Kidney epithelial cell (primary cell): Measurements from ENCODE around the gene ATP6V1F. TPM values are rescaled to one million over a fixed set of nuclear protein-coding genes. Genes with fewer than 3 reads are reported as not detected.

Experiments used
- DNase-seq: peaks from one replicate; pipeline ENCODE4 v3.0.0-alpha.2; 2010; ENCODE audit warnings: low read depth
- H3K27me3 ChIP-seq: 2 replicates; pipeline ENCODE4 v1.6.0; 2011; ENCODE audit warnings: low read length; ENCODE audit not compliant: control insufficient read depth, insufficient read depth
- H3K36me3 ChIP-seq: 2 replicates; pipeline ENCODE4 v1.5.1; 2011; ENCODE audit warnings: low read length; ENCODE audit not compliant: control insufficient read depth, insufficient read depth
- H3K4me3 ChIP-seq: 2 replicates; pipeline ENCODE4 v1.5.1; 2011; ENCODE audit warnings: low read depth, mild to moderate bottlenecking, control low read depth, low read length
- CTCF ChIP-seq: IDR thresholded peaks from 2 replicates; pipeline ENCODE4 v1.5.1; 2011; ENCODE audit warnings: mild to moderate bottlenecking, moderate library complexity, low read length, control low read depth, inconsistent platforms; ENCODE audit not compliant: insufficient read depth, poor library complexity, severe bottlenecking
- total RNA-seq: library from RNA; depleted of rRNA; stranded (reverse); fragments of >200 nt; gene quantifications from 2 replicates; pipeline ENCODE4 v1.2.3, GENCODE V29; 2015

The ATP6V1F gene
- total RNA-seq, 1 donor from 2014 or later: 225 TPM

DNA sequence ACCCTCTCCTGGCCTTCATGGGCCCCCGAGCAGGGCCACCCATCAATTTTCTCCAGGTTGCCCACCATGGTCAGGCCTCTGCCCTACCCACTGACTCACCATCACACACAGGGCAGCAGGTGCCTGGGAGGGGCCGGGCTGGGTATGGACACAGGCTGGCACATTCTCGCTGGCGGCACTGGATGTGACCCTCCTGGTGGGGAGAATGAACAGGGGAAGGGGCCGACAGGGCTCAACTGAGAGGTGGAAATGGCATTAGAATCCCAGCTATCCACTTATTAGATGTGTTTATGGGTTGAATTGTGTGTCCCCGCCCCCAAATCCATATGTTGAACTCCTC lies 31.4 kb downstream of the ATP6V1F start:
- H3K4me3 ChIP-seq: no peak overlapping the region
- TF ChIP-seq CTCF: no peak
- DNase-seq: no peak

DNA sequence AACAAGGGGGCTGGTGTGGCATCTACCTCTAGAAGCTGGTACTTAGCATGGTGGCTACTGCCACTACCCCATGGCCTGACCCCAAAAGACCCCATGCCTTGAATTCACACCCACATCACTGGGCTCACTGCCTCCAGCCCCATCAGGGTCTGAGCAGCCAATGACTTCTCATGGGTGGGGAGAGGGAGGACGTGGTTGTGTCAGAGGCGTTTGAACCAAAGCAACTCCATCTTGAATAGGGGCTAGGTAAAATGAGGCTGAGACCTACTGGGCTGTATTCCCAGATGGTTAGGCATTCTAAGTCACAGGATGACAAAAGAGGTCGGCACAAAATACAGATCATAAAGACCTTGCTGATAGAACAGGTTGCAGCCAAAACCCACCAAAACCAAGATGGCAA lies 32.7 kb downstream of the ATP6V1F start:
- no peak for DNase-seq
- Histone ChIP-seq H3K36me3 (no peaks in the 10 kb centered on the region), H3K27me3 (peaks cover 8% of the 10 kb centered on the region), H3K4me3 (no peak overlapping the region)
- TF ChIP-seq CTCF: no peak

More for the DNA sequence above, 31.4 kb downstream of the ATP6V1F start:
- no peaks in the 10 kb centered on the region for H3K36me3 ChIP-seq
- peaks cover 13% of the 10 kb centered on the region for H3K27me3 ChIP-seq

DNA sequence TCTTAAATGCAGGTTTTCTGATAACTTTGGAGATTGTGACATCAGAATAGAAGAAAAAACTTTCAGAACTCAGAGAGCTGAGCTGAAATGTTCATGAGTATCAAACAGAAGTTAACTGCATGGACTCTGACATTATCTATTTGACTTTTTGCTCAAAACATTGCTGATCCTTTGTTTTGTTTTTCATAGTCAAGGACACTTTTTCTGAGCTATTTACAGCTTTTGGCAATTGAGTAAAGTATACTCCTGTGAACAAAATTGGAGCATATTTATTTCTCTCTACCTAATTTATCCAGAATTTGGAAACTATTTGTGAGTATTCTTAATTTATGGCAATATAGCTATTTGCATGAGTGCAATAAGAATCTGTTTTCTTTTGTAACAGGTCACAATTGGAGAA lies 36.7 kb downstream of the ATP6V1F start:
- no peak overlapping the region for H3K4me3 ChIP-seq
- no peak for TF ChIP-seq CTCF
- H3K36me3 ChIP-seq: no peaks in the 10 kb centered on the region
- no peak for DNase-seq
- H3K27me3 ChIP-seq: no peaks in the 10 kb centered on the region

DNA sequence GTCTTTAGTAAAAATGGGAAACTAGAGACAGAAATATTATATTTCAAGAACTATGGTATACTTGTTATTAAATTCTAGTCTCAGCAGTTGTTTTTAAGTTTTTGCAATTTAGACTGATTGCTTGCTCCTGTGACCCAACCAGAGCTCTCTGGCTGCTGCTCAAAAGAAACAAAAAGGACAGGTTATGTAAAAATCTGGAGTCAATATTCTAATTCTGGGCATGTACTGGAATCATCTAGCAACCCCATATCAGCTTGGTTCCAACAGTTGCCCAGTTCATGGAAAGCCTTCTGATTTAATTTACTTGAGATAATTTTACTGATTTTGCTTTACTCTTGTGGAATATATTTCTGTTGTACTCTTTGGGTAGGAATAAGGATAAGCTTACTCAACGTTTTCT lies 37.6 kb downstream of the ATP6V1F start:
- DNase-seq: no peak

DNA sequence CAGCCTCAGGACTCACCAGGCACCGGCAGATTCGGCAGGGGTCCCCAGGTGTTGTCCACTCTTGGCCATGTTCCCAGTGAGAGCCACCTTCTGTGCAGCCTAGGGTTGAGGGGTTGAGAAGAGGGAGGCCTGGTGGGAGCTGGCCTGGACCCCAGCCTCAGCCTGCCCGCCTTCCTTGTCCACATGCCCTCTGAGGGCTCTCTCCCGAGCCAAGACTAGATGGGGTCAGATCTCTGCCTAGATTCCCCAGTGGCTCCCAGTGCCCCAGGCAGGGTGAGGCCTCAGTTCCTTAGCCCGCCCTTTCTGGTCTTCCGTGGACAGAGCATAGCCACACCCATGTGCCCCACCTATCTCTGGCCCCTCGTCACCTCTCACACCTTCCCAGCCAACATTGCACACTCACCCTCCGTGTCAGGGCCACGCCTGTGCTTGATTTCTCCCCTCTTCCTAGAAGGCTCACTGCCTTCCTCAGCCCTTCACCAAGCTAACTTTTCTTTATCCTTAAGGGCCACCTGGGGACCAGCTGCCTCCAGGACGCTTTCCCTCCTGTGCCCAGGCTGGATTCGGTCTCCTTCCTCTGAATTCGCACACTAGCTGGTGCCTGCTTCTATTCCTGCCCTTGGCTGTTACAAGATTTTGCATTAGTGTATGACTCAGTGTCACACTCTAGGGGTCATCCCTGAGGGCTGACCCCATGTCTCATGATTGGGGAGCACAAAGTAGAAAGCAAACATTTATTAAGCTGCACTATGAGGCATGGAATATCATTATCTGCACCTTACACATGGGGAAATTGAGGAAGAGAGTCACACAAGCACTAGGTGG lies 40.3 kb downstream of the ATP6V1F start:
- H3K36me3 ChIP-seq: no peaks in the 10 kb centered on the region
- no peaks in the 10 kb centered on the region for H3K27me3 ChIP-seq
- H3K4me3 ChIP-seq: no peak overlapping the region
- no peak for TF ChIP-seq CTCF
- no peak for DNase-seq

More for the DNA sequence above, 37.6 kb downstream of the ATP6V1F start:
- no peak for TF ChIP-seq CTCF
- Histone ChIP-seq H3K4me3 (no peak overlapping the region), H3K27me3 (no peaks in the 10 kb centered on the region), H3K36me3 (no peaks in the 10 kb centered on the region)
